GM12878 (cell line): ENCODE measurements around the gene POLK. TPM values are rescaled to one million over a fixed set of nuclear protein-coding genes. Genes with fewer than 3 reads are reported as not detected.

Experiments
- E2F4 ChIP-seq: IDR thresholded peaks from 2 replicates; pipeline ENCODE4 v1.6.1; 2012; ENCODE audit warnings: low read depth, low read length, improper control_type of control experiment
- JUND ChIP-seq: IDR thresholded peaks from 2 replicates; pipeline ENCODE4 v1.6.1; 2012; ENCODE audit warnings: low read depth, mild to moderate bottlenecking, low read length, improper control_type of control experiment, moderate library complexity
- MLLT1 ChIP-seq: fragments of 450-650 bp; IDR thresholded peaks from 2 replicates; pipeline ENCODE4 v1.6.1; 2016; ENCODE audit warnings: mild to moderate bottlenecking
- PAX5 ChIP-seq: IDR thresholded peaks from 2 replicates; pipeline ENCODE4 v1.6.1; 2011; ENCODE audit warnings: low read depth, low read length, borderline replicate concordance
- REST ChIP-seq: IDR thresholded peaks from 2 replicates; pipeline ENCODE4 v1.6.1; 2012; ENCODE audit warnings: mild to moderate bottlenecking, low read depth, low read length
- TCF3 ChIP-seq: IDR thresholded peaks from 2 replicates; pipeline ENCODE4 v1.6.1; 2012; ENCODE audit warnings: low read depth, mild to moderate bottlenecking, low read length, borderline replicate concordance; ENCODE audit not compliant: insufficient read depth
- ZNF207 ChIP-seq: fragments of 450-650 bp; IDR thresholded peaks from 2 replicates; pipeline ENCODE4 v1.6.1; 2014; ENCODE audit warnings: antibody characterized with exemption, mild to moderate bottlenecking, borderline replicate concordance
- ZNF384 ChIP-seq: IDR thresholded peaks from 2 replicates; pipeline ENCODE4 v1.6.1; 2012; ENCODE audit warnings: low read depth, mild to moderate bottlenecking, low read length, improper control_type of control experiment, borderline replicate concordance
- ZNF687 ChIP-seq: fragments of 450-650 bp; IDR thresholded peaks from 2 replicates; pipeline ENCODE4 v1.6.1; 2017; ENCODE audit warnings: mild to moderate bottlenecking, moderate library complexity
- polyA plus RNA-seq, 11 experiments: library from polyadenylated mRNA; depleted of rRNA in 4 of 11; unstranded in 6 of 11; stranded (reverse) in 5 of 11; fragments of >200 nt; fragmentation: Nextera tagmentation in 4 of 11; fragmentation: Illumina TruSeq in 1 of 11; extraction: Ambion mirVana in 4 of 11; extraction: Trizol in 1 of 11; gene quantifications; 1 replicate in 1 of 11; 2 replicates in 10 of 11; pipeline versions ENCODE4 v1.2.1 to v1.2.3, GENCODE V29; 2011 to 2016; ENCODE audit warnings: inconsistent platforms in 2 of 11, missing spikeins in 2 of 11, low read depth in 1 of 11
- total RNA-seq, 4 experiments: library from RNA; depleted of rRNA in 3 of 4; stranded (reverse); fragments of >200 nt in 3 of 4; fragmentation: Illumina TruSeq in 1 of 4; extraction: Trizol in 1 of 4; gene quantifications; 2 replicates each; pipeline versions ENCODE4 v1.2.1 to v1.2.3, GENCODE V29; 2013 to 2021

POLK gene
- total and polyA plus RNA-seq, 10 of the 15 experiments (the other 5 are each of a cell fraction or from before 2014, with no cell fraction given), result 10.4 to 47.6 (median 29.0) TPM

- TF ChIP-seq JUND (no peak), TCF3 (0 out of 2 replicates have a peak, but pooled peaks have one; percentile 35), E2F4 (no peak), ZNF687 (peak; percentile 45), ZNF207 (0 out of 2 replicates have a peak, but pooled peaks have one; percentile 56), PAX5 (peak; percentile 27; the same call in 1 of the 2 replicates), REST (no peak), MLLT1 (peak; percentile 76), ZNF384 (no peak)
Observed at GRCh38 chr5:75511435-75512382, at the start of gene POLK, which contains the start of gene CERT1 (continued).
